Prostate gland (tissue), 2 donors: ENCODE results near the gene SSH2.

ENCODE experiments used
- POLR2A ChIP-seq: fragments of 450-650 bp; IDR thresholded peaks from one replicate; pipeline ENCODE4 v1.6.1; 2016; ENCODE audit warnings: antibody characterized with exemption, mild to moderate bottlenecking
- POLR2AphosphoS5 ChIP-seq: sonication (generic); formaldehyde crosslinking; IDR thresholded peaks from one replicate; pipeline ENCODE4 v1.6.1; 2017; ENCODE audit warnings: antibody characterized with exemption
- TF ChIP-seq, protein P1 (sequence below), 4 experiments: fragments of 200-600 bp in 2 of 4; fragments of 450-650 bp in 2 of 4; sonication (generic) in 2 of 4; IDR thresholded peaks; 1 replicate in 3 of 4; 2 replicates in 1 of 4; pipeline ENCODE4 v1.5.1; 2016 to 2019; ENCODE audit warnings: antibody characterized with exemption in 4 of 4, mild to moderate bottlenecking in 2 of 4, moderate library complexity in 2 of 4

DNA sequence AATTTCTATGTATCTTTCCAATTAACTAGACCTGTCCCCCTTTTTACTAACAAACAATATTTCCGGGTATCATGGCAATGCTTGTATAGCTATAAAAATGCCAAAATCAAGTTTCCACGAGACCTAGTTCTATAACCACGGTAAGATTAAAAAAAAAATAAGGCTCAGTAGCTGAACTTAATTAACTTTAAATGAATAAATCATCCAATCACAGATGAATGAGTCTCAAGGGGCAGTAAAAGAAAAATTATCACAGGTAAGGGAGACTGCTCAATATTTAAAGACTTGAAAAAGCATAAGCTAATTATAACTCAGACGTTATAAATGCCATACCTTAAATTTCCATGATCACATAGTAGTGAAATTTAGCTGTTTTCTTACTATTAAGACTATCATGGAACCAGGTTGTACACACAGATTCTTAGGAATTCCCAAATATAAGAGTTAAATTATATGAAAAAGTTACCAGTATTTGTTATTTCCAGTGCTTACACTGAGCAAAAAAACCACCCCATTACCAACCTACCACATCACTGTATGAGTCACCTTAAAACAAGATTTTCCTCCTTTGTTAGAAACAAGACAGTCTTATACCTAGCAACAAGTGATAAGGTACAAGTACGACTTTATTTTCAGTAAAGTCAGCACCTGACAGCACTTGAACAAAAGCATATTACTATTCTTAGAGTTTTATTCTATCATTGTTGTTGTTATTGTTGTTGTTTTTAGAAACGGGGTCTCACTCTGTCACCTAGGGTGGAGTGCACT lies 20.6 kb downstream of the SSH2 start:
- TF ChIP-seq, protein P1, sequence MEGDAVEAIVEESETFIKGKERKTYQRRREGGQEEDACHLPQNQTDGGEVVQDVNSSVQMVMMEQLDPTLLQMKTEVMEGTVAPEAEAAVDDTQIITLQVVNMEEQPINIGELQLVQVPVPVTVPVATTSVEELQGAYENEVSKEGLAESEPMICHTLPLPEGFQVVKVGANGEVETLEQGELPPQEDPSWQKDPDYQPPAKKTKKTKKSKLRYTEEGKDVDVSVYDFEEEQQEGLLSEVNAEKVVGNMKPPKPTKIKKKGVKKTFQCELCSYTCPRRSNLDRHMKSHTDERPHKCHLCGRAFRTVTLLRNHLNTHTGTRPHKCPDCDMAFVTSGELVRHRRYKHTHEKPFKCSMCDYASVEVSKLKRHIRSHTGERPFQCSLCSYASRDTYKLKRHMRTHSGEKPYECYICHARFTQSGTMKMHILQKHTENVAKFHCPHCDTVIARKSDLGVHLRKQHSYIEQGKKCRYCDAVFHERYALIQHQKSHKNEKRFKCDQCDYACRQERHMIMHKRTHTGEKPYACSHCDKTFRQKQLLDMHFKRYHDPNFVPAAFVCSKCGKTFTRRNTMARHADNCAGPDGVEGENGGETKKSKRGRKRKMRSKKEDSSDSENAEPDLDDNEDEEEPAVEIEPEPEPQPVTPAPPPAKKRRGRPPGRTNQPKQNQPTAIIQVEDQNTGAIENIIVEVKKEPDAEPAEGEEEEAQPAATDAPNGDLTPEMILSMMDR (IDR thresholded peaks at IDR 0.05), result no peak
- no peak for TF ChIP-seq POLR2AphosphoS5
- TF ChIP-seq POLR2A, result no peak
